ENCODE data around the gene BAHCC1. TPM values are rescaled to one million over a fixed set of nuclear protein-coding genes. Genes with fewer than 3 reads are reported as not detected.

The BAHCC1 gene
- total RNA-seq, 1 donor: 11.2 TPM

DNA sequence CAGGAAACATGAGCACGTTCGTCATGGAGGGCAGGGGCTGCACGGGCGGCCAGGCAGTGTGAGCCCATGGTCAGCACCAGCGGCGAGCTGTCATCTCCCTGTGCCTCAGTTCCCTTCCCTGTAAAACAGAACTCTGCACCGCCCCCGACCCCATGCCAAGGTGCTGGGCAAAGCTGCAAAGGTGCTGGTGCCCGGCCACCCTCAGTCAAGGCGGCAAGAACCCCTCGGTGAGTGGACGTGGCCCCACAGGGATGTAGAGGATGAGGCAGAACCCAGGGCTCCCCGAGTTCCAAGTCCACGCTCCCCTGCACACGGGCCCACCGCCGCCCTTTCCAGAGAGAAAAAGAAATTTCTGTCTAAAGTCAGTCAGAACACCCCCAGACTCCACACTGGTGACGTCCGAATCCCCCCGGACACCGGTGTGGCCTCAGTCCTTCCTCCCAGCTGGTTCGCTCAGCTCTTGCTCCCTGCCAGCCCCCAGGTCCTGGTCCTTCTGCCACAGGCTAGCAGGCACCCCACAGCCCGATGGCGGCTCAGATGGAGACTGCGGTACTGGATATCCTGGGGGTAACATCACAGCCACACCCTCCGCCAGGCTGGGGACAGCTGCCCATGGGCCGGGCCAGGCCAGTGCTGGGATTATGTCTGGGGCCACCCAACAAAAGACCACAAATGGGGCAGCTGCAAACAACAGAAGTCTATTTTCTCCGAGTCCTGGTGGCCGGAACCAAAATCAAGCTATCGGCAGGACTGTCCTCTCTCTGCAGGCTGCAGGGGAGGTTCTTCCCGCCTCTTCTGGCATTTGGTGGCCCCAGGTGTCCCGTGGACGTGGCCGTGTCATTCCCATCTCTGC, 14.4 kb upstream of the BAHCC1 start:
- H3K27ac ChIP-seq (ENCODE audit: low read depth, low read length): no peak overlapping the region
- H2AFZ ChIP-seq (ENCODE audit: low read length): no peak overlapping the region
- H3K27me3 ChIP-seq (ENCODE audit: insufficient read depth, low read length): peaks cover 3% of the 10 kb centered on the region
- DNase-seq (ENCODE audit: insufficient read length, low spot score, missing footprints): no peak
- TF ChIP-seq, protein P1, sequence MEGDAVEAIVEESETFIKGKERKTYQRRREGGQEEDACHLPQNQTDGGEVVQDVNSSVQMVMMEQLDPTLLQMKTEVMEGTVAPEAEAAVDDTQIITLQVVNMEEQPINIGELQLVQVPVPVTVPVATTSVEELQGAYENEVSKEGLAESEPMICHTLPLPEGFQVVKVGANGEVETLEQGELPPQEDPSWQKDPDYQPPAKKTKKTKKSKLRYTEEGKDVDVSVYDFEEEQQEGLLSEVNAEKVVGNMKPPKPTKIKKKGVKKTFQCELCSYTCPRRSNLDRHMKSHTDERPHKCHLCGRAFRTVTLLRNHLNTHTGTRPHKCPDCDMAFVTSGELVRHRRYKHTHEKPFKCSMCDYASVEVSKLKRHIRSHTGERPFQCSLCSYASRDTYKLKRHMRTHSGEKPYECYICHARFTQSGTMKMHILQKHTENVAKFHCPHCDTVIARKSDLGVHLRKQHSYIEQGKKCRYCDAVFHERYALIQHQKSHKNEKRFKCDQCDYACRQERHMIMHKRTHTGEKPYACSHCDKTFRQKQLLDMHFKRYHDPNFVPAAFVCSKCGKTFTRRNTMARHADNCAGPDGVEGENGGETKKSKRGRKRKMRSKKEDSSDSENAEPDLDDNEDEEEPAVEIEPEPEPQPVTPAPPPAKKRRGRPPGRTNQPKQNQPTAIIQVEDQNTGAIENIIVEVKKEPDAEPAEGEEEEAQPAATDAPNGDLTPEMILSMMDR (IDR thresholded peaks at IDR 0.05; ENCODE audit: extremely low read depth, low read depth, low read length): no peak
- H3K4me2 ChIP-seq (ENCODE audit: insufficient read depth, low read length): no peak overlapping the region
- no peaks in the 10 kb centered on the region for H3K4me1 ChIP-seq (ENCODE audit: insufficient read depth, low read length)
- no peak overlapping the region for H3K4me3 ChIP-seq (ENCODE audit: insufficient read depth, low read length)
- no peaks in the 10 kb centered on the region for H3K9me3 ChIP-seq (ENCODE audit: low read depth, low read length)
- H4K20me1 ChIP-seq (ENCODE audit: insufficient read depth, low read length): no peaks in the 10 kb centered on the region
- no peaks in the 10 kb centered on the region for H3K79me2 ChIP-seq (ENCODE audit: insufficient read depth, low read length)
- no peaks in the 10 kb centered on the region for H3K36me3 ChIP-seq (ENCODE audit: insufficient read depth, low read length)

DNA sequence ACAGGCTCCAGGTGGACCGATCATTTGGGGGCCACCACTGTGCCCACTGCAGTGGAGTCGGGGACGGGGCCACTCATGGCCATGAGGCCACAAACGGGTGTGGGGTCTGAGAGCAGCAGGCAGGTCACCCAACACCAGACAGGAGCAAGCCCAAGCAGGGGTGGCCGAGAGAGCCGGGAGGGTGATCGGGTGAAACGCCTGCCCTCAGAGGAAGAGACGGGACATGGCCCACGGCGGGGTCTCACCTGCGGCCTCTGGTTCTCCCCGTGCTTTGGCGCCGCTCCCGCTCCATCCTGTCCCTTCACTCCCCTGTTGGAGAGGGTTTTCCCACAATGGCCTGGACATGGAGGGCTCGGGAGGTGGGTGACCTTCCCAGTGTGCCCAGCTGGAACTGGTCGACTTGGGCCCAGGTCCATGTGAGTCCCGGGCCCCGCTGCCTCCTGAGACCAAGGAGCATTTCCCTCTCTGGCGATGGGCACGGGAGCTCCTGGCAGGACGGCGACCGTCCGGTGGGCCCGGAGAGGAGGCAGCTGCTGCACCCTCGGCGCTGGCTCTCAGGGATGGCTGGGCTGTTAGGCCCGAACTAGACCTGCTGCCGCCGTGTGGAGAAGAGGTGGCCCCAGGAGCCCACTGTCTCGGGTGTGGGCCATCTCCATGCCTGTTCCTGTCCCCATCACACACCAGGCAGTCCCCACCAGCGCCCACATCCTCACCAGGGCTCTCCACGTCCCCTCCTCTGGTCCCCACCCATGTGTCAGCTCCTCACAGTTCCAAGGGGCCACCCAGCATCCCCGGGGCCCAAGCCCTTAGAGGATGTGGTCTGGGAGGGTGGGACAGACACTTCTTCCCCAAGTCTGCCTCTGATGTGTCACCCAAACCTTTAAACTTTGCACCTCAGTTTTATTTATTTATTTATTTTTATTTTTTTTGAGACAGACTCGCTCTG, 13.4 kb upstream of the BAHCC1 start:
- no peaks in the 10 kb centered on the region for H3K9me3 ChIP-seq (ENCODE audit: low read depth, low read length)
- no peaks in the 10 kb centered on the region for H4K20me1 ChIP-seq (ENCODE audit: insufficient read depth, low read length)
- no peaks in the 10 kb centered on the region for H3K27me3 ChIP-seq (ENCODE audit: insufficient read depth, low read length)
- TF ChIP-seq, protein P1 (IDR thresholded peaks at IDR 0.05; ENCODE audit: extremely low read depth, low read depth, low read length): no peak
- H3K4me1 ChIP-seq (ENCODE audit: insufficient read depth, low read length): no peaks in the 10 kb centered on the region
- H3K4me2 ChIP-seq (ENCODE audit: insufficient read depth, low read length): no peak overlapping the region
- no peak overlapping the region for H3K4me3 ChIP-seq (ENCODE audit: insufficient read depth, low read length)
- no peak for DNase-seq (ENCODE audit: insufficient read length, low spot score, missing footprints)
- no peak overlapping the region for H3K27ac ChIP-seq (ENCODE audit: low read depth, low read length)
- no peaks in the 10 kb centered on the region for H3K79me2 ChIP-seq (ENCODE audit: insufficient read depth, low read length)
- no peak overlapping the region for H2AFZ ChIP-seq (ENCODE audit: low read length)
- H3K36me3 ChIP-seq (ENCODE audit: insufficient read depth, low read length): no peaks in the 10 kb centered on the region

DNA sequence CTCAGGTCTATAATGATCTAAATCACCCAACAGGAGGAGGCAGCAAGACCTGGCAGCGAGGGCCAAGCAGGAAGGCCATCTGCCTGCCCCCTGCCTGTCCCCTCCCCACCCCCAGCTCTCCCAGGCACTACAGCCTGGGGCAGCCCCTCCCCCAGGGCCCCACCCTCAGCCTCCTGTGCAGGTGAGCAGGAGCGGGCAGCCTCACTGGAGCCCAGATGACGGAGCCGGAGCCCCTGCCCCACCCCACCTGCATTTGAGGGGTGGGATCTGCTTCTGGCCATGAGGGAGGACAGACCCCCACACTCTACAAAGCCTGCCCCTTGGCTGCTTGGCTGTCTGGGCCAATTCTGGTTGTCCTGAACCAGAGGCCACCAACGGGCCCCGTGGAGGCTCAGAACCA, 12.4 kb upstream of the BAHCC1 start:
- Histone ChIP-seq H3K4me3 (ENCODE audit: insufficient read depth, low read length) (no peak overlapping the region), H3K4me2 (ENCODE audit: insufficient read depth, low read length) (no peak overlapping the region), H4K20me1 (ENCODE audit: insufficient read depth, low read length) (no peaks in the 10 kb centered on the region), H3K27ac (ENCODE audit: low read depth, low read length) (no peak overlapping the region), H3K27me3 (ENCODE audit: insufficient read depth, low read length) (no peaks in the 10 kb centered on the region), H3K4me1 (ENCODE audit: insufficient read depth, low read length) (no peaks in the 10 kb centered on the region), H3K79me2 (ENCODE audit: insufficient read depth, low read length) (no peaks in the 10 kb centered on the region), H3K36me3 (ENCODE audit: insufficient read depth, low read length) (no peaks in the 10 kb centered on the region), H2AFZ (ENCODE audit: low read length) (no peak overlapping the region), H3K9me3 (ENCODE audit: low read depth, low read length) (no peaks in the 10 kb centered on the region)
- TF ChIP-seq, protein P1 (IDR thresholded peaks at IDR 0.05; ENCODE audit: extremely low read depth, low read depth, low read length): no peak
- DNase-seq (ENCODE audit: insufficient read length, low spot score, missing footprints): no peak

Measured in osteoblast (primary cell).